K562 (cell line): ENCODE data around the gene RSBN1L.

Experiments
- CTCF ChIP-seq, 3 experiments: IDR thresholded peaks in 2 of 3; conservative IDR thresholded peaks in 1 of 3; 2 replicates each; pipeline ENCODE4 v1.5.1; 2011 to 2012; ENCODE audit warnings: low read length in 3 of 3, mild to moderate bottlenecking in 3 of 3, control low read depth in 2 of 3, improper control_type of control experiment in 1 of 3, inconsistent platforms in 1 of 3, low read depth in 1 of 3, mixed read lengths in 1 of 3, moderate library complexity in 1 of 3; ENCODE audit not compliant: insufficient read depth in 2 of 3
- E2F6 ChIP-seq, 2 experiments: IDR thresholded peaks; 2 replicates each; pipeline ENCODE4 v1.6.1; 2011; ENCODE audit warnings: borderline replicate concordance in 1 of 2, control low read depth in 1 of 2, low read depth in 1 of 2, low read length in 1 of 2, mild to moderate bottlenecking in 1 of 2, mixed read lengths in 1 of 2, moderate library complexity in 1 of 2; ENCODE audit not compliant: insufficient read depth in 1 of 2, insufficient read length in 1 of 2, poor library complexity in 1 of 2, severe bottlenecking in 1 of 2; ENCODE audit errors: extremely low read depth in 1 of 2
- EP300 ChIP-seq: IDR thresholded peaks from 2 replicates; pipeline ENCODE4 v1.6.1; 2012; ENCODE audit warnings: low read length, improper control_type of control experiment
- EZH2 ChIP-seq: IDR thresholded peaks from 2 replicates; pipeline ENCODE4 v1.6.1; 2012; ENCODE audit warnings: low read depth, mild to moderate bottlenecking, inconsistent platforms, low read length, borderline replicate concordance
- GATA2 ChIP-seq: sonication (generic); formaldehyde crosslinking; IDR thresholded peaks from 2 replicates; pipeline ENCODE4 v1.4.0; 2020; ENCODE audit warnings: mild to moderate bottlenecking, missing genetic modification reagents
- KDM1A ChIP-seq, 2 experiments: fragments of 450-650 bp; IDR thresholded peaks; 2 replicates each; pipeline ENCODE4 v1.6.1; 2016; ENCODE audit warnings: mild to moderate bottlenecking in 2 of 2
- NFATC3 ChIP-seq: fragments of 450-650 bp; IDR thresholded peaks from 2 replicates; pipeline ENCODE4 v1.6.1; 2017; ENCODE audit warnings: mild to moderate bottlenecking
- SRSF1 ChIP-seq: fragments of 200-400 bp; formaldehyde crosslinking; IDR thresholded peaks from 2 replicates; pipeline ENCODE4 v1.6.1; 2017; ENCODE audit warnings: mild to moderate bottlenecking, low read depth, low read length, moderate library complexity
- ZNF133 ChIP-seq: fragments of 250-450 bp; sonication (Bioruptor Pico); IDR thresholded peaks from 2 replicates; pipeline ENCODE4 v1.4.0; 2020; ENCODE audit warnings: mild to moderate bottlenecking
- ZNF778 ChIP-seq: fragments of 450-650 bp; formaldehyde crosslinking; IDR thresholded peaks from 2 replicates; pipeline ENCODE4 v1.4.0; 2020; ENCODE audit warnings: mild to moderate bottlenecking, moderate library complexity
- TF ChIP-seq, protein P1 (sequence below), 2 experiments: fragments of 450-650 bp; conservative IDR thresholded peaks; 2 replicates each; pipeline ENCODE4 v1.6.1; 2017; ENCODE audit warnings: mild to moderate bottlenecking in 2 of 2, moderate library complexity in 2 of 2

GRCh38 chr7:77653572-77653971, 42.7 kb upstream of the RSBN1L start:
- TF ChIP-seq KDM1A (IDR thresholded peaks at IDR 0.05) (no peak), SRSF1 (no peak), GATA2 (no peak), EP300 (no peak), CTCF (IDR thresholded peaks at IDR 0.05 in 2 of 3, conservative IDR thresholded peaks at IDR 0.05 in 1 of 3; ENCODE audit: insufficient read depth in 2 of 3, low read depth in 1 of 3, low read length in 3 of 3) (no peak), ZNF133 (no peak), EZH2 (no peak), E2F6 (IDR thresholded peaks at IDR 0.05; ENCODE audit: borderline replicate concordance in 1 of 2, extremely low read depth in 1 of 2, insufficient read depth in 1 of 2, insufficient read length in 1 of 2, low read depth in 1 of 2, low read length in 1 of 2, poor library complexity in 1 of 2, severe bottlenecking in 1 of 2) (no peak), NFATC3 (no peak), ZNF778 (no peak)
- TF ChIP-seq, protein P1, sequence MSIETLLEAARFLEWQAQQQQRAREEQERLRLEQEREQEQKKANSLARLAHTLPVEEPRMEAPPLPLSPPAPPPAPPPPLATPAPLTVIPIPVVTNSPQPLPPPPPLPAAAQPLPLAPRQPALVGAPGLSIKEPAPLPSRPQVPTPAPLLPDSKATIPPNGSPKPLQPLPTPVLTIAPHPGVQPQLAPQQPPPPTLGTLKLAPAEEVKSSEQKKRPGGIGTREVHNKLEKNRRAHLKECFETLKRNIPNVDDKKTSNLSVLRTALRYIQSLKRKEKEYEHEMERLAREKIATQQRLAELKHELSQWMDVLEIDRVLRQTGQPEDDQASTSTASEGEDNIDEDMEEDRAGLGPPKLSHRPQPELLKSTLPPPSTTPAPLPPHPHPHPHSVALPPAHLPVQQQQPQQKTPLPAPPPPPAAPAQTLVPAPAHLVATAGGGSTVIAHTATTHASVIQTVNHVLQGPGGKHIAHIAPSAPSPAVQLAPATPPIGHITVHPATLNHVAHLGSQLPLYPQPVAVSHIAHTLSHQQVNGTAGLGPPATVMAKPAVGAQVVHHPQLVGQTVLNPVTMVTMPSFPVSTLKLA (conservative IDR thresholded peaks at IDR 0.05): no peak
